ENCODE results near the gene OGFOD3. TPM values are rescaled to one million over a fixed set of nuclear protein-coding genes. Genes with fewer than 3 reads are reported as not detected.
"Not testable (repeated sequence)": the region's sequence is repeated elsewhere in the genome, so short reads cannot be mapped to it uniquely, and the experiment has no call there.

The OGFOD3 gene
- total RNA-seq, 1 donor from 2014 or later = 35.6 TPM

- TF ChIP-seq, protein P1, sequence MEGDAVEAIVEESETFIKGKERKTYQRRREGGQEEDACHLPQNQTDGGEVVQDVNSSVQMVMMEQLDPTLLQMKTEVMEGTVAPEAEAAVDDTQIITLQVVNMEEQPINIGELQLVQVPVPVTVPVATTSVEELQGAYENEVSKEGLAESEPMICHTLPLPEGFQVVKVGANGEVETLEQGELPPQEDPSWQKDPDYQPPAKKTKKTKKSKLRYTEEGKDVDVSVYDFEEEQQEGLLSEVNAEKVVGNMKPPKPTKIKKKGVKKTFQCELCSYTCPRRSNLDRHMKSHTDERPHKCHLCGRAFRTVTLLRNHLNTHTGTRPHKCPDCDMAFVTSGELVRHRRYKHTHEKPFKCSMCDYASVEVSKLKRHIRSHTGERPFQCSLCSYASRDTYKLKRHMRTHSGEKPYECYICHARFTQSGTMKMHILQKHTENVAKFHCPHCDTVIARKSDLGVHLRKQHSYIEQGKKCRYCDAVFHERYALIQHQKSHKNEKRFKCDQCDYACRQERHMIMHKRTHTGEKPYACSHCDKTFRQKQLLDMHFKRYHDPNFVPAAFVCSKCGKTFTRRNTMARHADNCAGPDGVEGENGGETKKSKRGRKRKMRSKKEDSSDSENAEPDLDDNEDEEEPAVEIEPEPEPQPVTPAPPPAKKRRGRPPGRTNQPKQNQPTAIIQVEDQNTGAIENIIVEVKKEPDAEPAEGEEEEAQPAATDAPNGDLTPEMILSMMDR (conservative IDR thresholded peaks at IDR 0.05) = no peak
- H3K4me3 Mint-ChIP-seq = no peak overlapping the region
- H3K36me3 Mint-ChIP-seq (ENCODE audit: low read depth) = peaks cover 2% of the 10 kb centered on the region
- H3K27ac Mint-ChIP-seq (ENCODE audit: unreplicated experiment) = peak overlapping the region; percentile 67
- no peaks in the 10 kb centered on the region for H3K9me3 Mint-ChIP-seq
- no peak for DNase-seq (ENCODE audit: low read depth, low spot score)
- H3K27me3 Mint-ChIP-seq (ENCODE audit: low read depth) = no peaks in the 10 kb centered on the region
- H3K4me1 Mint-ChIP-seq = peaks cover 12% of the 10 kb centered on the region
Observed at GRCh38 chr17:82415336-82415735, 3.0 kb downstream of the OGFOD3 start.

- H3K36me3 Mint-ChIP-seq (ENCODE audit: low read depth) = no peaks in the 10 kb centered on the region
- TF ChIP-seq, protein P1 (conservative IDR thresholded peaks at IDR 0.05) = peak; percentile 74
- H3K4me1 Mint-ChIP-seq = peaks cover 12% of the 10 kb centered on the region
Observed at GRCh38 chr17:82414548-82415281, 3.7 kb downstream of the OGFOD3 start.

DNA sequence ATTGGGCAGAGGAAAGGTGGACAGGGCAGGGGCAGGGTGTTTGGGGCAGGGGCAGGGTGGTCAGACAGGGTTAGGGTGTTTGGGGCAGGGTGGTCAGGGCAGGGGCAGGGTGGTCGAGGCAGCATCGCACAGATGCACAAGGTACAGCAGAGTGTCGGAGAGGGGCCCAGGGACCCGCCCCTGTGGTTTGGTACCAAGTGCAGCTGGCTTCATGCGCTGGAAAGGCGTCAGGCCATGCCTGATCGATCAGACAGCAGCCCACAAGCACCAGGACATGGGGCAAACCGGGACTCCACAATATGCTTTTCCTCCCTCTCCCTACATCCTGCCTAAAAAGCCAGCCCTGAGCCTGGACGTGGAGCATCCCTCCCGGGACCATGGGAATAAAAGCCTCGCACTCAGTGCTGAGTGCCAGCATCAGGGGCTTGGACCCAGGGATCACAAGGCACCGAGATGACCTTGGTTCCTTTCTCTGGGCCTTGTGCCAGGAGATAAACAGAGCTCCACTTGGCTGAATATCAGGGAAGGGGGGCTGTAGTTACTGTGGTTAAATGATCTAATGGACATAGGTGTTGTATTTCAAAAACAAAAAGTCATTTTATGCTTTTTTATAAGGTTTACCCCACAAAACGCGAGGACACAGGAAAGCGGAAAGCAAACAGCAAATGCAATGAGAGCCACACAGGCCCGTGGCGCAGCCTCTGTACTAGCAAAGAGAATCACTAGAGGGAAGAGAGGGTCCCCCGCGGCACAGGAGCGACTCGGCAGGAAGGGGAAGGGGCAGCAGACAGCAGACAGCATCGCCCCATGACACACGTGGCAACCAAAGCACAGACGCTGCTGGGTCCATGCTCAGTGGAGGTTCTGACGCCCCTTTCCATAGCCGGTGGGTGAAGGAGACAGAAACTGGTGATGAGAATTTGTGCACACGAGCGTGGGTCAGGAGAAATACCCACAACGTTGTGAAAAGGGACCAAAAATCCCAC, 5.6 kb downstream of the OGFOD3 start:
- Mint-ChIP-seq H3K27me3 (ENCODE audit: low read depth) (no peaks in the 10 kb centered on the region), H3K9me3 (no peaks in the 10 kb centered on the region), H3K4me1 (peaks cover 11% of the 10 kb centered on the region), H3K36me3 (ENCODE audit: low read depth) (no peaks in the 10 kb centered on the region), H3K27ac (ENCODE audit: unreplicated experiment) (no peak overlapping the region), H3K4me3 (peak overlapping the region; percentile 36)
- DNase-seq (ENCODE audit: low read depth, low spot score) = no peak
- TF ChIP-seq, protein P1 (conservative IDR thresholded peaks at IDR 0.05) = no peak

More at GRCh38 chr17:82414548-82415281, 3.7 kb downstream of the OGFOD3 start:
- no peaks in the 10 kb centered on the region for H3K9me3 Mint-ChIP-seq
- H3K27ac Mint-ChIP-seq (ENCODE audit: unreplicated experiment) = no peak overlapping the region
- DNase-seq (ENCODE audit: low read depth, low spot score) = peak; percentile 74
- peak overlapping the region; percentile 14 for H3K4me3 Mint-ChIP-seq
- no peaks in the 10 kb centered on the region for H3K27me3 Mint-ChIP-seq (ENCODE audit: low read depth)

GRCh38 chr17:82412081-82412480, 6.3 kb downstream of the OGFOD3 start:
- H3K4me3 Mint-ChIP-seq; H3K9me3 Mint-ChIP-seq; DNase-seq (ENCODE audit: low read depth, low spot score); H3K36me3 Mint-ChIP-seq (ENCODE audit: low read depth); H3K4me1 Mint-ChIP-seq; H3K27ac Mint-ChIP-seq (ENCODE audit: unreplicated experiment); H3K27me3 Mint-ChIP-seq (ENCODE audit: low read depth): not testable (repeated sequence)

- no peaks in the 10 kb centered on the region for H3K36me3 Mint-ChIP-seq (ENCODE audit: low read depth)
- H3K4me1 Mint-ChIP-seq = peaks cover 8% of the 10 kb centered on the region
- H3K4me3 Mint-ChIP-seq = peak overlapping the region; percentile 44
- no peak for DNase-seq (ENCODE audit: low read depth, low spot score)
- TF ChIP-seq, protein P1 (conservative IDR thresholded peaks at IDR 0.05) = no peak
- H3K27me3 Mint-ChIP-seq (ENCODE audit: low read depth) = no peaks in the 10 kb centered on the region
- H3K27ac Mint-ChIP-seq (ENCODE audit: unreplicated experiment) = no peak overlapping the region
- no peaks in the 10 kb centered on the region for H3K9me3 Mint-ChIP-seq
Observed at GRCh38 chr17:82411396-82412053, 6.9 kb downstream of the OGFOD3 start.
